Astrocyte of the hippocampus (primary cell): ENCODE data around the gene MED16.
"Not testable (repeated sequence)": the region's sequence is repeated elsewhere in the genome, so short reads cannot be mapped to it uniquely, and the experiment has no call there.

Source experiments
- DNase-seq: peaks from one replicate; pipeline ENCODE4 v3.0.0; 2011; ENCODE audit warnings: low read depth, low spot score

The MED16 gene

DNA sequence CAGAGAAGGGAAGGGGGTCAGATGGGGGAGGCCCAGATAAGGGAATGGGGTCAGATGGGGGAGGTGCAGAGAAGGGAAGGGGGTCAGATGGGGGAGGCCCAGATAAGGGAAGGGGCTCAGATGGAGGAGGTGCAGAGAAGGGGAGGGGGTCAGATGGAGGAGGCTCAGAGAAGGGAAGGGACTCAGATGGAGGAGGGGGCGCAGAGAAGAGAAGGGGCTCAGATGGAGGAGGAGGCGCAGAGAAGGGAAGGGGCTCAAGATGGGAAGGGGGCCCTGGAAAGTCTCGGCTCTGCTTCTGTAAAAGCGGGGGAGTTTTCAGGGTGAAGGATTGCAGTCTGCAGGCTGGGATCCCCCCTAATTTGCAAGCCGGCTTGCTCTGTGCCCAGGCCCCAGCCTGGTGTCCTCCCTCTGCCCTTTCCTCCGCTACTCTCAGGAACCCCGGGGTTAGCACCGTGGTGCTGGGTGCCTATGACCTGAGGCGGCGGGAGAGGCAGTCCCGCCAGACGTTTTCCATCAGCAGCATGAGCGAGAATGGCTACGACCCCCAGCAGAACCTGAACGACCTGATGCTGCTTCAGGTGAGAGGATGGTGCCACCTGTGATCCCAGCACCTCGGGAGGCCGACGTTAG, 63.7 kb downstream of the MED16 start:
- no peak for DNase-seq

DNA sequence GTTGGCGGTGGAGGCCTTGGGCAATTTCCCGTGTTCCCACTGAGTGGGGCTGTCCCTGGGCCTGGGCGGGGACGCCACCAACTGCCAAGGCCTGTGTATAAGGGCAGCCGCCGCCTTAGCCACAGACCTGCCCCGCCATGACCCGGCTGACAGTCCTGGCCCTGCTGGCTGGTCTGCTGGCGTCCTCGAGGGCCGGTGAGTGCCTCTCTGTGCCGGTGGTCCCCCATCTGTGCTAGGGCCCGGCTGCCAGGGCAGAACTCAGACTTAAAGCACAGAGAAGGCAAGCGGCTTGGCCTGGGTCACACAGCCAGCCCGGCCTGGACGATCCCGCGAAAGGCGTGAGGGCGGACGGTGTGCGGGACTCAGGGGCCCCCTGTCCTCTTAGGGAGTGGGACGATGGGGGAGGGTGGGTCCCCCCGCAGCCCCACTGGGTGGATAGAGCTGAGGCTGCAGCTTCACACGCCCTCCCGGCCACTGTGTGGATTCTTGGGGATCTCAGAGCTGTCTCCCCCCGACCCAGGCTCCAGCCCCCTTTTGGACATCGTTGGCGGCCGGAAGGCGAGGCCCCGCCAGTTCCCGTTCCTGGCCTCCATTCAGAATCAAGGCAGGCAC, 65.2 kb downstream of the MED16 start, which contains the start of gene AZU1:
TSS of gene AZU1 (plus strand) at position 128 of the 612 bp plus-strand sequence. CDS start at position 138, 10 bp downstream.
- DNase-seq, result no peak

DNA sequence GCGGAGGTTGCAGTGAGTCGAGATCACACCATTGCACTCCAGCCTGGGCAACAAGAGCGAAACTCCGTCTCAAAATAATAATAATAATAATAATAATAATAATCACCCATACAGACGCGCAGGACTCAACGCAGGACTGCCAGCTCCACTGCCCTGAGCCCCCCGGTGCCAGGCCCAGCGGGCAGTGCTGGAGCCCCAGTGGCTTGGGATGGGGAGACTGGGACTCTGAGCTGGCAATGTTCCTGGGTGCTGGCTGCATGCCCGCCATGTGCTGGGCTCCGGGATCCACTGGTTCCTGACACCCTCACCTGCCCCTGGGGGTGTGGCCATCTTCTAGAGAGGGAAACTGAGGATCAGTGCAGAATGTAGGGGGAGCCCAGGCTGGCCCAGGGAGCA, 65.7 kb downstream of the MED16 start:
- DNase-seq, result no peak

DNA sequence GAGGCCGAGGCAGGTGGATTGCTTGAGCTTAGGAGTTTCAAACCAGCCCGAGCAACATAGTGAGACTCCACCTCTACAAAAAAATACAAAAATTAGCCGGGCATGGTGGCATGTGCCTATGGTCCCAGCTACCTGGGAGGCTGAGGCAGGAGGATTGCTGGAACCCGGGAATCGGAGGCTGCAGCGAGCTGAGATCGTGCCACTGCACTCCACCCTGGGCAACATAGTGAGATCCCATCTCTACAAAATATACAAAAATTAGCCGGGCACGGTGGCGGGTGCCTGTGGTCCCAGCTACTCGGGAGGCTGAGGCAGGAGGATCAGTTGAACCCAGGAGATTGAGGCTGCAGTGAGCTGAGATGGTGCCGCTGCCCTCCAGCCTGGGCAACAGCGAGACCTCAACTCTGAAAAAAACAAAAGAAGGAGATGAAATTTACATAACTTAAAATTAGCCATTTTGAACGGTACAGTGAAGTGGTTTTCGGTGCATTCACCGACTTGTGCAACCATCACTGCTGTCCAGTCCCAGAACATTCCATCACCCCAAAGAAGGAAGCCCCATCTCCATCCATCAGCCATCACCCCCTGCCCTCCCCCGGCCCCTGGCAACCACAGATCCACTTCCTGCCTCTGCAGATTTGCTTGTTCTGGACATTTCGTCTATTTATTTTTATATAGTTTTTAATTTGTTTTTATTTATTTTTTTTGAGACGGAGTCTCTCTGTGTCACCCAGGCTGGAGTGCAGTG, 66.9 kb downstream of the MED16 start:
- DNase-seq, result no peak

DNA sequence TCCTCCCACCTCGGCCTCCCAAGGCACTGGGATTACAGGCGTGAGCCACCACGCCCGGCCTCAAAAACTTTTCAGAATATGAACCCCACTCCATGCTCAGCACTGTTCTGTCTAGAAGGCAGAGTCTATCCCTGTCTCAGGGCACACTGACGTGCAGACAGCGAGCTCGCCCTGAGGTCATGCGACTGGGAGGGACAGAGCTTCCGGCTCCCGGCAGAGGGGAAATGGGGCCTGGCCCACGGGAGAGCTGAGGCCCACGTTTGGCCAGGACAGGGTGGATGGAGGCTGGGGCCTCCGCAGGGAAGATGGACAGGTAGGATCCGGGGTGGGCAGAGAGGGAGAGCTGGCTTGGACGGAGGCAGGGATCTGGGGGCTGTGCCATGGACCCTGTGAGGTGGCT, 68.1 kb downstream of the MED16 start:
- no peak for DNase-seq

DNA sequence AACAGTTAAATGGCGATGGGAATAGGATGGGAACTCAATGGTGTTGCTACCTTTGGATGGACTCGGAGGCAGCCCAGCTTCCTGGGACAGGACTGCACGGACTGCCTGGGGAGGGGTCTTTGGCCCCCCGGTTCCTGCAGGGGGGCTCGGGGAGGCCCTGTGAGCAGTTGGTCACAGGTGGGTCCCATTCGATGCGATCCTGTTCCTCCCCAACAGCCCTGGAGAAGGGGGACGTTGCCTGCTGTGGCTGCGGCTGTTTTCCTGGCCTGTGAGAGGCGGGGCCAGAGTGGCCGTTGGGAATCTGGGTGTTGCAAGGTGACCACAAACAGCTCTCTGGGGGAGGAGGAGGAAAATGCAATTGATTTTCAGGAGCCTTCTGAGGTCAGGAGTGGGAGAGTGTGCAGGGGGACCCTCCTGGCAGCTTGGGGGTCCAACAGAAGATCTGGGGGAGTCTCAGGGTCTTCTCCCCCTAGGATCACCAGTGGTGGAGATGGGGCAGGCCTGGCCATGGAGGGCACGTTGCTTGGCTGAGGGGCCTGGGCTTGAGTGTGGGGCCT, 69.3 kb downstream of the MED16 start:
- no peak for DNase-seq

DNA sequence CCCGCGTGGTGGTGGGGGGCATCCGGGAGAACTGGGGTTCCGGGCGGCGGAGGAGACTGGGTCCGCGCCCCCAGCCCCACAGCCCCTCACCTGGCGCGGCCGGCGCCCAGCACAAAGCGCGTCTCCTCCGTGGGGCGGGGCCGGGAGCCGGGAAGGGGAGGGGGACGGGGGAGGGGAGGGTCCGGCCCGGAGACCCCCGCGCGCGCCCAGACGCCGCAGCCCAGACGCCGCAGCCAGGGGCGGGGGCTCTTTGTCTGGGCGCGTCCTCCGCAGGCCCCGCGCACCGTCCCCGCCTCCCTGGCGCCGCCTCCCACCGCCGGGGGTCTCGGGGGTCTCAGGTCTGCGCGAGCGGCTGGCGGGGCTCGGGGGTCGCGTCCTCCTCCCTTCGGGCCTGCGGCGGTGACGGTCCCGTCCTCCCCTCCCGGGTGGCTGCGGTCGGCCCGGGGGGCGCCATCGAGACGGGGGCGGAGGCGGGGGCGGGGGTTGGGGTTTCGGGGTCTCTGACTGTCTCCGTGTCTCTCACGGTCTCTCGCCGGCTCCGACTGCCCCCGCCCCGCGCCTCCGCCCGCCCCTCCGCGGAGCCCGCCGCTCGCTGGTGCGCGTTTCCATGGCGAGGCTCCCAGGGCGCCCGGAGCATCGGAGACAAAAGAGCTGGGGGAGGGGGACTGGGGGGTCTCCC, 71.0 kb downstream of the MED16 start, which contains the start of gene PLPPR3:
TSS of gene PLPPR3 (minus strand) at position 131 of the 679 bp plus-strand sequence. CDS start 396 bp downstream, outside the sequence.
- DNase-seq, result no peak

DNA sequence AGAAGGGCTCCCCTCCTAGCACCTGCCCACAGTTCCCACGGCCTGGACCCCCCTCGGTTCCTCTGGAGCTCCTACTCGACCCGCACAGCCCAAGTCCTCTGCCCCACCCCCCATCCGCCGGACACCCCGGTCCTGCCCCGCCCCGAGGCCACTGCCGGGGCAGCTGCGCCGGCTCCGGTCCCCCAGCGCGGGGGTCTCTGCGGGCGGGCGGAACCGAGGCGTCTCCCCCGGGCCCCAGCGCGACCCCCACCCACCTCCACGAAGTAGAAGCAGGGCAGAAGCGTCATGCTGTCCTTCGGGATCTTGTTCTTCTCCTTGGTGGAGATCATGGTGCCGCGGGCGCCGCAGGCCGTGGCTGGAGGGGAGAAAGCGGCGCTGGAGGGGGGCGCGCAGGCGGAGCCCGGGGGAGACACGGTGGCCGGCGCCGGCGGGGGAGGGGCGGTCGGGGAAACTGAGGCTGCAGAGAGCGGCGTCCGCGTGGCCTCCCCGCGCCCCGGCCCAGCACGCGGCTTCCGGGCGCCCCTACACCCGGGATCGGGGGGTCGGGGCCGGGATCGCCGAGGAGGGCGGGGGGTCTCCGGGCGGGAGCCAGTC, 71.7 kb downstream of the MED16 start:
- no peak for DNase-seq

DNA sequence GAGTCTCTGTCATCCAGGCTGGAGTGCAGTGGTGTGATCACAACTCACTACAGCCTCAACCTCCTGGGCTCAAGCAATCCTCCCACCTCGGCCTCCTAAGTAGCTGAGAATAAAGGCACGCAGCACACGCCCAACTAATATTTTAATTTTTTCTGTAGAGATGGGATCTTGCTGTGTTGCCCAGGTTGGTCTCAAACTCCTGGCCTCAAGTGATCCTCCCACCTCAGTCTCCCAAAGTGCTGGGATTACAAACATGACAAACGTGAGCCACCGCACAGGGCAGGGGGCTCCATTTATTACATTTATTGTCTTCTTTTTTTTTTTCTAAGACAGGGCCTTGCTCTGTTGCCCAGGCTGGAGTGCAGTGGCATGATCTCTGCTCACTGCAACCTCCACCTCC, 72.8 kb downstream of the MED16 start:
- not testable (repeated sequence) for DNase-seq
